ENCODE measurements around the gene KRT86. TPM values are rescaled to one million over a fixed set of nuclear protein-coding genes. Genes with fewer than 3 reads are reported as not detected.
"Not testable (repeated sequence)": the region's sequence is repeated elsewhere in the genome, so short reads cannot be mapped to it uniquely, and the experiment has no call there.

The KRT86 gene
- total RNA-seq, 1 donor: under 0.01 TPM

GRCh38 chr12:52327052-52327829 lies 52.8 kb downstream of the KRT86 start:
- DNase-seq (ENCODE audit: low read depth in 2 of 3, low spot score in 2 of 3): peak; percentile 59 to 92 (median 89)

GRCh38 chr12:52327830-52328500 lies 53.5 kb downstream of the KRT86 start:
- no peak for DNase-seq (ENCODE audit: low read depth in 2 of 3, low spot score in 2 of 3)

- DNase-seq (ENCODE audit: low read depth in 2 of 3, low spot score in 2 of 3): no peak
These were observed 56.6 kb downstream of the KRT86 start for GRCh38 chr12:52331039-52331438.

- no peak for DNase-seq (ENCODE audit: low read depth in 2 of 3, low spot score in 2 of 3)
These were observed 57.4 kb downstream of the KRT86 start for GRCh38 chr12:52331833-52332232.

GRCh38 chr12:52332381-52332780 lies 57.9 kb downstream of the KRT86 start:
- no peak for DNase-seq (ENCODE audit: low read depth in 2 of 3, low spot score in 2 of 3)

GRCh38 chr12:52333321-52333720 lies 58.9 kb downstream of the KRT86 start:
- DNase-seq (ENCODE audit: low read depth in 2 of 3, low spot score in 2 of 3): no peak

- DNase-seq (ENCODE audit: low read depth in 2 of 3, low spot score in 2 of 3): no peak
These were observed 59.7 kb downstream of the KRT86 start for GRCh38 chr12:52334185-52334584.

GRCh38 chr12:52335598-52336262 lies 61.3 kb downstream of the KRT86 start:
- no peak for DNase-seq (ENCODE audit: low read depth in 2 of 3, low spot score in 2 of 3)

GRCh38 chr12:52336641-52337040 lies 62.2 kb downstream of the KRT86 start:
- no peak for DNase-seq (ENCODE audit: low read depth in 2 of 3, low spot score in 2 of 3)

GRCh38 chr12:52337054-52337453 lies 62.6 kb downstream of the KRT86 start:
- DNase-seq (ENCODE audit: low read depth in 2 of 3, low spot score in 2 of 3): no peak

- no peak for DNase-seq (ENCODE audit: low read depth in 2 of 3, low spot score in 2 of 3)
These were observed 64.0 kb downstream of the KRT86 start for GRCh38 chr12:52338241-52338960.

- no peak for DNase-seq (ENCODE audit: low read depth in 2 of 3, low spot score in 2 of 3)
These were observed 66.7 kb downstream of the KRT86 start for GRCh38 chr12:52341066-52341580.

- DNase-seq (ENCODE audit: low read depth in 2 of 3, low spot score in 2 of 3): no peak
These were observed 68.5 kb downstream of the KRT86 start for GRCh38 chr12:52342781-52343490.

- DNase-seq (ENCODE audit: low read depth in 2 of 3, low spot score in 2 of 3): no peak
These were observed 69.1 kb downstream of the KRT86 start for GRCh38 chr12:52343550-52343949.

GRCh38 chr12:52344111-52344510 lies 69.7 kb downstream of the KRT86 start:
- no peak for DNase-seq (ENCODE audit: low read depth in 2 of 3, low spot score in 2 of 3)

- DNase-seq (ENCODE audit: low read depth in 2 of 3, low spot score in 2 of 3): not testable (repeated sequence)
These were observed 70.6 kb downstream of the KRT86 start for GRCh38 chr12:52345041-52345440.

GRCh38 chr12:52346593-52346992 lies 72.1 kb downstream of the KRT86 start:
- DNase-seq (ENCODE audit: low read depth in 2 of 3, low spot score in 2 of 3): no peak

- DNase-seq (ENCODE audit: low read depth in 2 of 3, low spot score in 2 of 3): no peak
These were observed 72.6 kb downstream of the KRT86 start for GRCh38 chr12:52347016-52347415.

GRCh38 chr12:52347551-52348510 lies 73.4 kb downstream of the KRT86 start:
- DNase-seq (ENCODE audit: low read depth in 2 of 3, low spot score in 2 of 3): no peak
